B cell (primary cell): ENCODE results near the gene ZNF691.

Experiments used
- CTCF ChIP-seq: fragments of 200-600 bp; IDR thresholded peaks from one replicate; pipeline ENCODE4 v1.8.0; 2022; ENCODE audit warnings: antibody characterized with exemption, mild to moderate bottlenecking
- EZH2 ChIP-seq: IDR thresholded peaks from 2 replicates; pipeline ENCODE4 v1.6.1; 2012; ENCODE audit warnings: borderline replicate concordance, low read depth, mild to moderate bottlenecking, moderate library complexity, low read length; ENCODE audit not compliant: insufficient read depth, poor library complexity, severe bottlenecking

- TF ChIP-seq CTCF: no peak
- TF ChIP-seq EZH2: no peak
These were observed 40.4 kb downstream of the ZNF691 start for GRCh38 chr1:42886800-42887199.
